Astrocyte (in vitro differentiated cells and primary cell): ENCODE data around the gene PDZK1.
"Not testable (repeated sequence)": the region's sequence is repeated elsewhere in the genome, so short reads cannot be mapped to it uniquely, and the experiment has no call there.

ENCODE experiments used
- EZH2 ChIP-seq: IDR thresholded peaks from 2 replicates; pipeline ENCODE4 v1.6.1; 2012; ENCODE audit warnings: mild to moderate bottlenecking, low read length, inconsistent platforms; ENCODE audit not compliant: insufficient read depth
- TF ChIP-seq, protein P1 (sequence below): IDR thresholded peaks from 2 replicates; pipeline ENCODE4 v1.5.1; 2011; ENCODE audit warnings: low read depth, mild to moderate bottlenecking, inconsistent platforms, low read length, moderate library complexity; ENCODE audit not compliant: insufficient read depth

DNA sequence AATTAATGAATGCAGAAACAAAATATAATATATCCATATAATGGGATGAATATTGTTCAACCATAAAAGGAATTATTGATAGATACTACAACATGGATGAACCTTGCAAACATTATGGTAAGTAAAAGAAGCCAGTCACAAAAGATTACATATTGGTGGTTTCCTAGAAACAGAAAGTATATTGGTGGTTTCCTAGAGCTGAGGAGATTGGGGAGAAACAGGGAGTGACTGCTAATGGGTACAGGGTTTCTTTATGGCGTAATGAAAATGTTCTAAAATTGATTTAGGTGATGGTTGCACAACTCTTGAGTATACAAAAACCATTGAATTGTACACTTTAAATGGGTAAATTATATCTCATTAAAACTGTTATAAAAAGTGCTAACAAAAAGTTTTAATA is 85.0 kb downstream of the PDZK1 start:
- TF ChIP-seq, protein P1, sequence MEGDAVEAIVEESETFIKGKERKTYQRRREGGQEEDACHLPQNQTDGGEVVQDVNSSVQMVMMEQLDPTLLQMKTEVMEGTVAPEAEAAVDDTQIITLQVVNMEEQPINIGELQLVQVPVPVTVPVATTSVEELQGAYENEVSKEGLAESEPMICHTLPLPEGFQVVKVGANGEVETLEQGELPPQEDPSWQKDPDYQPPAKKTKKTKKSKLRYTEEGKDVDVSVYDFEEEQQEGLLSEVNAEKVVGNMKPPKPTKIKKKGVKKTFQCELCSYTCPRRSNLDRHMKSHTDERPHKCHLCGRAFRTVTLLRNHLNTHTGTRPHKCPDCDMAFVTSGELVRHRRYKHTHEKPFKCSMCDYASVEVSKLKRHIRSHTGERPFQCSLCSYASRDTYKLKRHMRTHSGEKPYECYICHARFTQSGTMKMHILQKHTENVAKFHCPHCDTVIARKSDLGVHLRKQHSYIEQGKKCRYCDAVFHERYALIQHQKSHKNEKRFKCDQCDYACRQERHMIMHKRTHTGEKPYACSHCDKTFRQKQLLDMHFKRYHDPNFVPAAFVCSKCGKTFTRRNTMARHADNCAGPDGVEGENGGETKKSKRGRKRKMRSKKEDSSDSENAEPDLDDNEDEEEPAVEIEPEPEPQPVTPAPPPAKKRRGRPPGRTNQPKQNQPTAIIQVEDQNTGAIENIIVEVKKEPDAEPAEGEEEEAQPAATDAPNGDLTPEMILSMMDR: not testable (repeated sequence)
- not testable (repeated sequence) for TF ChIP-seq EZH2
